SKM-1 (cell line): ENCODE results near the gene SURF6.
"Not testable (repeated sequence)": the region's sequence is repeated elsewhere in the genome, so short reads cannot be mapped to it uniquely, and the experiment has no call there.

Experiments used
- DNase-seq: peaks from one replicate; lab custom pipeline; 2025; ENCODE audit not compliant: unreplicated experiment; lab: John Stamatoyannopoulos, UW

SURF6 gene

GRCh38 chr9:133329306-133330156 is 6.5 kb downstream of the SURF6 start:
- not testable (repeated sequence) for DNase-seq

- DNase-seq: no peak
These were observed 8.0 kb downstream of the SURF6 start for GRCh38 chr9:133327834-133328484.

GRCh38 chr9:133327021-133327420 is 9.0 kb downstream of the SURF6 start:
- not testable (repeated sequence) for DNase-seq

GRCh38 chr9:133323991-133324703 is 11.8 kb downstream of the SURF6 start:
- no peak for DNase-seq

DNA sequence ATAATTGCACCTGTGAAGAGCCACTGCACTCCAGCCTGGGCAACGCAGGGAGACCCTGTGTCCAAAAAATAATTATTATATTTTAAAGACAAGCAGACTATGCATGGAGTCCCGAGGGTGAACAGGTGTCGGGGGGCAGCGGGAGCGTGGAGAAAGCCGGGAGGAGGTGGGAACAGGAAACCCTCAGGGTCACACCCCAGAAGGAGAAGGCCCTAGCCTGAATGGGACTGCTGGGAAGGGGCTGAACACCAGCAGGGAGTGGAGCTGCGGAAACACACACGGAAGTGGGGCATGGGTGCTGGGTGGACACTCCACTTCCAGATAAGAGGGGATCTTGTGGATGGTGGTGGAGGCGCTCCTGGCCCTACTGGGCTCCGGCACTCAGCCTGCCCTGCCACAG is 12.8 kb downstream of the SURF6 start:
- no peak for DNase-seq

GRCh38 chr9:133322701-133323100 is 13.3 kb downstream of the SURF6 start:
- DNase-seq: no peak

- no peak for DNase-seq
These were observed 14.5 kb downstream of the SURF6 start for GRCh38 chr9:133321411-133321935.

GRCh38 chr9:133320421-133320881 is 15.5 kb downstream of the SURF6 start:
- DNase-seq: no peak

GRCh38 chr9:133317551-133317950 is 18.4 kb downstream of the SURF6 start:
- not testable (repeated sequence) for DNase-seq

- no peak for DNase-seq
These were observed 20.0 kb downstream of the SURF6 start for GRCh38 chr9:133315997-133316396.

- no peak for DNase-seq
These were observed 26.4 kb downstream of the SURF6 start for GRCh38 chr9:133309608-133310007.

- no peak for DNase-seq
These were observed 28.7 kb downstream of the SURF6 start for GRCh38 chr9:133307301-133307700.

GRCh38 chr9:133306242-133307204 is 29.5 kb downstream of the SURF6 start:
- DNase-seq: no peak

- DNase-seq: no peak
These were observed 30.3 kb downstream of the SURF6 start for GRCh38 chr9:133305731-133306130.

DNA sequence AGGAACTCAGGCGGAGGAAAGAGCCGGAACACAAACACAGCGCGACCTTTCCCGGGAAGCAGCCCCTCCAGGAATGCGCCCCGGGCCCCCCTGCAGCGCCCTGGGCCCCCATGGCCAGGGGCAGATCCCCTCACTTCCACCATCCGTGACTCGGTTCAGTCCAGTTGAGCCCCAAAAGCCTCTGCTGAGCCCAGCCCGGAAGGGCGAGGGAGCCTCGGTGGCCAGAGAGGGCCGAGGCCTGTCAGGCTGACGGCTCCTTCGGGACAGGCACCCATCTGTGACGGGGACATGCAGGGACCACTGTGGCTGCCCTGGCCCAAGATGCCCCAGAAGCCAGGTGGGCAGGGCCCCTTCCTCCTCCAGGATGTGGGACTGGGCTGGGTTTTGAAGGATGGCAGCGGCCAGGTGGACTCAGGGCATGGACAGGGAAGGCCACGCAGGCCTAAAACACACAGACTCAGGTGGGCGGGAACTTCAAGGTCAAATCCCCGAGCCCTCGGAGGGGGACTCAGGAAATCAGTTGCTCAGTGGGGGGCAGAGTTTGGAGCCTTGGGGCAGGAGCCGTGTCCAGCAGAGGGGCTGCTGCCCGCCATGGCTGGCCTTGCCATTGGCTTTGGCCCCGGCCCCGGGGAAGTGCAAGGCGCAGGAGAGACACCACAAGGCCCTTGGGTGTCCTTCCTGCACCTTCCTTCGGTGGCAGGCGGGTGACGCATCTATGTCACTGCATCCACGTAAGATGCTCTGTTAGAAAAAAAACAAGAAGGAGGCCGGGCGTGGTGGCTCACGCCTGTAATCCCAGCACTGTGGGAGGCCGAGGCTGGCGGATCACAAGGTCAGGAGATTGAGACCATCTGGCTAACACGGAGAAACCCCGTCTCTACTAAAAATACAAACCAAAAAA is 31.3 kb downstream of the SURF6 start:
- DNase-seq: no peak

DNA sequence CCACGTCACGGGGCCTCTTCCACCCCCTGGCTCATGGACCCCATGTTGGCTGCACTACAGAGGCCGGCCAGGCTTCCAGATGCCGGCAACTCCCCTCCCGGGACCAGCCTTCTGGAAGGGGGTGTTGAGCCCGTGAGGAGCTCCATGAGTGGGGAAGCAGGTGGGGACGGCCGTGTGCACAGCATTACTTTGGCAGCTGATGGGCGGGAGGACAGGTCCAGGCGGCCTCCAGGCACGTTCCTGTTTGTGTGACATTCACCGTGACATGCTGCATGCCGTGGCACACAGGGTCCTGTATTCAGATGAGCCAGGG is 31.9 kb downstream of the SURF6 start:
- DNase-seq: no peak

- DNase-seq: no peak
These were observed 32.5 kb downstream of the SURF6 start for GRCh38 chr9:133303266-133304157.
